B cell (primary cell): ENCODE results near the gene IL20. TPM values are rescaled to one million over a fixed set of nuclear protein-coding genes. Genes with fewer than 3 reads are reported as not detected.

Source experiments
- ATAC-seq: fragments of 200-7000 bp; cut with Tn5 transposase; one replicate; pipeline ENCODE4 v1.10.0; 2021; ENCODE audit warnings: low read depth, mild to moderate bottlenecking, moderate number of reproducible peaks, moderate library complexity
- CTCF ChIA-PET: fragments of 350-600 bp; sonication (Branson Sonifier 250); formaldehyde crosslinking; loops from one replicate; lab custom pipeline; 2021; ENCODE audit warnings: antibody characterized with exemption, inconsistent platforms; lab: Charles Lee
- POLR2A ChIA-PET: fragments of 350-600 bp; sonication (Branson Sonifier 250); formaldehyde crosslinking; loops from one replicate; lab custom pipeline; 2021; ENCODE audit warnings: antibody characterized with exemption; lab: Charles Lee
- DNase-seq: peaks from one replicate; pipeline ENCODE4 v3.0.0; 2013
- H2AFZ ChIP-seq: 2 replicates; pipeline ENCODE4 v1.6.1; 2012; ENCODE audit warnings: mild to moderate bottlenecking, low read depth, low read length; ENCODE audit not compliant: insufficient read depth, poor library complexity, severe bottlenecking
- H3K27ac ChIP-seq, 2 donors: 1 replicate in 1 of 2; 2 replicates in 1 of 2; pipeline ENCODE4 v1.5.1; 2012 to 2013; ENCODE audit warnings: low read length in 2 of 2, mild to moderate bottlenecking in 2 of 2, moderate library complexity in 1 of 2
- H3K27me3 ChIP-seq, 4 experiments: fragments of 200-600 bp in 1 of 4; sonication (generic) in 1 of 4; replicated peaks in 1 of 4; 1 replicate in 2 of 4; 2 replicates in 2 of 4; pipeline versions ENCODE4 v1.6.1 to v1.7.0; 2013 to 2016; ENCODE audit warnings: low read length in 3 of 4, mild to moderate bottlenecking in 2 of 4, mixed read lengths in 1 of 4, moderate library complexity in 1 of 4; ENCODE audit not compliant: insufficient read depth in 4 of 4, control insufficient read depth in 3 of 4; ENCODE audit errors: control extremely low read depth in 1 of 4
- H3K36me3 ChIP-seq, 2 experiments: replicated peaks in 1 of 2; 1 replicate in 1 of 2; 2 replicates in 1 of 2; pipeline versions ENCODE4 v1.6.1 to v1.7.1; 2013; ENCODE audit warnings: low read length in 1 of 2; ENCODE audit not compliant: insufficient read depth in 2 of 2, control insufficient read depth in 1 of 2; ENCODE audit errors: control extremely low read depth in 1 of 2, extremely low read depth in 1 of 2
- H3K4me1 ChIP-seq, 2 donors: fragments of 200-600 bp in 1 of 2; sonication (generic) in 1 of 2; 1 replicate in 1 of 2; 2 replicates in 1 of 2; pipeline versions ENCODE4 v1.5.1 to v1.6.1; 2013 to 2017; ENCODE audit warnings: low read length in 2 of 2; ENCODE audit not compliant: control insufficient read depth in 2 of 2, insufficient read depth in 2 of 2
- H3K4me2 ChIP-seq: replicated peaks from 2 replicates; pipeline ENCODE3; 2012; ENCODE audit warnings: mild to moderate bottlenecking, low read depth, low read length; ENCODE audit not compliant: poor library complexity, severe bottlenecking
- H3K4me3 ChIP-seq, 5 experiments: fragments of 200-600 bp in 1 of 5; sonication (generic) in 1 of 5; 1 replicate in 3 of 5; 2 replicates in 2 of 5; pipeline versions ENCODE4 v1.5.1 to v1.7.0; 2011 to 2016; ENCODE audit warnings: low read length in 4 of 5, mild to moderate bottlenecking in 4 of 5, low read depth in 2 of 5, control low read depth in 1 of 5, moderate library complexity in 1 of 5; ENCODE audit not compliant: insufficient read depth in 1 of 5; ENCODE audit errors: control extremely low read depth in 1 of 5, extremely low read depth in 1 of 5
- H3K79me2 ChIP-seq: fragments of 200-600 bp; sonication (generic); one replicate; pipeline ENCODE4 v1.6.0; 2016; ENCODE audit warnings: low read length; ENCODE audit not compliant: control insufficient read depth, insufficient read depth
- H3K9ac ChIP-seq: fragments of 200-600 bp; sonication (generic); 2 replicates; pipeline ENCODE4 v1.6.1; 2017; ENCODE audit warnings: mild to moderate bottlenecking, low read length, moderate library complexity
- H3K9me3 ChIP-seq, 3 donors: one replicate each; pipeline versions ENCODE4 v1.6.1 to v1.7.1; 2013; ENCODE audit warnings: low read length in 2 of 3; ENCODE audit not compliant: control insufficient read depth in 2 of 3, insufficient read depth in 1 of 3; ENCODE audit errors: control extremely low read depth in 1 of 3
- H4K20me1 ChIP-seq: 2 replicates; pipeline ENCODE4 v1.6.0; 2012; ENCODE audit warnings: mild to moderate bottlenecking, low read length; ENCODE audit not compliant: insufficient read depth, control insufficient read depth, poor library complexity, severe bottlenecking
- H3K27ac Mint-ChIP-seq: one replicate; pipeline ENCODE4 v1.8.0; 2021; ENCODE audit warnings: mixed read lengths
- H3K27me3 Mint-ChIP-seq: one replicate; pipeline ENCODE4 v1.8.0; 2021; ENCODE audit warnings: mixed read lengths
- H3K4me1 Mint-ChIP-seq: one replicate; pipeline ENCODE4 v1.8.0; 2021; ENCODE audit warnings: mixed read lengths
- H3K4me3 Mint-ChIP-seq: one replicate; pipeline ENCODE4 v1.8.0; 2021; ENCODE audit warnings: mixed read lengths
- H3K9me3 Mint-ChIP-seq: one replicate; pipeline ENCODE4 v1.8.0; 2022; ENCODE audit warnings: mixed read lengths; ENCODE audit not compliant: insufficient read depth
- CTCF ChIP-seq: fragments of 200-600 bp; IDR thresholded peaks from one replicate; pipeline ENCODE4 v1.8.0; 2022; ENCODE audit warnings: antibody characterized with exemption, mild to moderate bottlenecking
- EZH2 ChIP-seq: IDR thresholded peaks from 2 replicates; pipeline ENCODE4 v1.6.1; 2012; ENCODE audit warnings: borderline replicate concordance, low read depth, mild to moderate bottlenecking, moderate library complexity, low read length; ENCODE audit not compliant: insufficient read depth, poor library complexity, severe bottlenecking
- WGBS: methylation state at CpG from one replicate; pipeline ENCODE4 v1.1.5; 2013; ENCODE audit warnings: missing lambda C conversion rate; ENCODE audit not compliant: insufficient coverage; 5-methylcytosine and 5-hydroxymethylcytosine counted together
- intact Hi-C: fragments of 100-400 bp; cut with micrococcal nuclease; formaldehyde crosslinking; loops from one replicate; pipeline ENCODE4 v1.10.0; 2022
- polyA plus RNA-seq: library from polyadenylated mRNA; depleted of rRNA; stranded (reverse); fragments of >200 nt; gene quantifications from 2 replicates; pipeline ENCODE4 v1.2.3, GENCODE V29; 2012
- total RNA-seq, 2 donors: library from RNA; stranded (reverse); fragments of 120-200 nt in 1 of 2; gene quantifications; 1 replicate in 1 of 2; 2 replicates in 1 of 2; pipeline versions ENCODE4 v1.2.3 to v1.2.4, GENCODE V29; 2013 to 2022

The IL20 gene
- total and polyA plus RNA-seq, 2 donors (not counting 1 experiment from before 2014, with no cell fraction given), result not detected

- ChIA-PET CTCF (interaction anchor here (0.7 to 11.6 kb wide), 22 partner anchors 9 to 351 kb away, joined by 3 to 208 read pairs (median 5); partner anchors contain the start of gene FCMR), POLR2A (interaction anchor here (1.5 to 3.0 kb wide), 6 partner anchors 9 to 101 kb away, joined by 3 to 12 read pairs (median 6); partner anchors contain the start of gene FCMR)
- 43% methylated on average over 10 of the region's 14 CpGs for WGBS
- Mint-ChIP-seq H3K27ac (peak overlapping the region; percentile 75), H3K4me1 (peaks cover 94% of the 10 kb centered on the region), H3K4me3 (peak overlapping the region; percentile 53), H3K27me3 (no peaks in the 10 kb centered on the region), H3K9me3 (no peaks in the 10 kb centered on the region)
- TF ChIP-seq EZH2 (no peak), CTCF (no peak)
- peaks cover 97% of the 10 kb centered on the region for H4K20me1 ChIP-seq
- peak overlapping the region; percentile 41 for H3K9ac ChIP-seq
- peak overlapping the region; percentile 78 for H3K4me2 ChIP-seq
- no peaks in the 10 kb centered on the region for H3K9me3 ChIP-seq
- H3K79me2 ChIP-seq, result peaks cover 68% of the 10 kb centered on the region
- intact Hi-C loops, result loop anchor here (10.0 kb wide), 1 partner anchor 435 kb away; the partner anchor contains the start of gene IKBKE
- H3K36me3 ChIP-seq, result peaks cover 13 to 92% of the 10 kb centered on the region in 2 experiments
- no peaks in the 10 kb centered on the region for H3K27me3 ChIP-seq
- H3K4me3 ChIP-seq, result peak overlapping the region in 4 of 5 experiments; percentile 7 to 42 (median 32)
- peaks cover 94 to 99% of the 10 kb centered on the region in 2 donors for H3K4me1 ChIP-seq
- no peak for ATAC-seq
- no peak overlapping the region for H2AFZ ChIP-seq
- DNase-seq, result no peak
- peak overlapping the region; percentile 48 to 82 for H3K27ac ChIP-seq
These were observed 44.5 kb downstream of the IL20 start for GRCh38 chr1:206909883-206910318.

- H3K27me3 ChIP-seq, result no peaks in the 10 kb centered on the region
- peaks cover 95 to 99% of the 10 kb centered on the region in 2 donors for H3K4me1 ChIP-seq
- H2AFZ ChIP-seq, result no peak overlapping the region
- TF ChIP-seq EZH2 (no peak), CTCF (peak; percentile 94)
- H3K9ac ChIP-seq, result peak overlapping the region; percentile 41
- H3K4me1 Mint-ChIP-seq, result peaks cover 94% of the 10 kb centered on the region
- H3K36me3 ChIP-seq, result peaks cover 13 to 92% of the 10 kb centered on the region in 2 experiments
- WGBS, result no CpG with 5 or more reads among the region's 1 CpG
- intact Hi-C loops, result loop anchor here (1.0 to 10.0 kb wide), 4 partner anchors 102 to 436 kb away; partner anchors contain the start of genes DYRK3 and IKBKE
- H3K79me2 ChIP-seq, result peaks cover 80% of the 10 kb centered on the region
- H3K4me3 ChIP-seq, result peak overlapping the region in 1 of 5 experiments; percentile 28
- H3K4me2 ChIP-seq, result peak overlapping the region; percentile 81
- DNase-seq, result peak; percentile 73
- H3K27me3 Mint-ChIP-seq, result no peaks in the 10 kb centered on the region
- peak overlapping the region; percentile 53 for H3K4me3 Mint-ChIP-seq
- H4K20me1 ChIP-seq, result peaks cover 98% of the 10 kb centered on the region
- peak overlapping the region; percentile 75 for H3K27ac Mint-ChIP-seq
- H3K9me3 Mint-ChIP-seq, result no peaks in the 10 kb centered on the region
- ATAC-seq, result peak; percentile 56
- CTCF ChIA-PET, result interaction anchor here (0.6 to 13.0 kb wide), 35 partner anchors 8 to 280 kb away, joined by 3 to 723 read pairs (median 10); partner anchors contain the start of genes DYRK3, FCMR and IL20
- peak overlapping the region in 1 of 2 donors; percentile 82 for H3K27ac ChIP-seq
- POLR2A ChIA-PET, result interaction anchor here (2.1 to 8.6 kb wide), 4 partner anchors 8 to 20 kb away, joined by 11 to 69 read pairs (median 20); partner anchors contain the start of gene FCMR
- no peaks in the 10 kb centered on the region for H3K9me3 ChIP-seq
These were observed 45.7 kb downstream of the IL20 start for GRCh38 chr1:206911064-206911663.
